Activated naive CD8-positive, alpha-beta T cell treated with anti-CD3 and anti-CD28 coated beads, Interleukin-2, amount 10 ng/mL, durations not matched to agents 7 days and 5 days (primary cell): ENCODE results near the gene CUX1. TPM values are rescaled to one million over a fixed set of nuclear protein-coding genes. Genes with fewer than 3 reads are reported as not detected.
"Not testable (repeated sequence)": the region's sequence is repeated elsewhere in the genome, so short reads cannot be mapped to it uniquely, and the experiment has no call there.

ENCODE experiments used
- ATAC-seq: fragments of 150-1000 bp; cut with Tn5 transposase; one replicate; pipeline ENCODE4 v1.10.0; 2021; ENCODE audit warnings: low read depth, moderate library complexity
- POLR2A ChIA-PET: fragments of 350-600 bp; sonication (Branson Sonifier 250); formaldehyde crosslinking; loops from one replicate; lab custom pipeline; 2021; ENCODE audit warnings: antibody characterized with exemption; lab: Charles Lee
- DNase-seq: peaks from one replicate; pipeline ENCODE4 v3.0.0; 2021
- H3K27ac Mint-ChIP-seq: one replicate; pipeline ENCODE4 v1.8.0; 2022; ENCODE audit warnings: mild to moderate bottlenecking, mixed read lengths
- H3K27me3 Mint-ChIP-seq: one replicate; pipeline ENCODE4 v1.8.0; 2022; ENCODE audit warnings: mild to moderate bottlenecking, moderate library complexity, mixed read lengths
- H3K36me3 Mint-ChIP-seq: one replicate; pipeline ENCODE4 v1.8.0; 2021; ENCODE audit warnings: mild to moderate bottlenecking, mixed read lengths
- H3K4me1 Mint-ChIP-seq: one replicate; pipeline ENCODE4 v1.8.0; 2021; ENCODE audit warnings: mixed read lengths
- H3K4me3 Mint-ChIP-seq: one replicate; pipeline ENCODE4 v1.8.0; 2022; ENCODE audit warnings: mild to moderate bottlenecking, moderate library complexity, mixed read lengths
- H3K9me3 Mint-ChIP-seq: one replicate; pipeline ENCODE4 v1.8.0; 2021; ENCODE audit warnings: mixed read lengths
- total RNA-seq, 2 experiments: library from RNA; stranded (reverse); gene quantifications; one replicate each; pipeline ENCODE4 v1.2.3, GENCODE V29; 2021

The CUX1 gene
- total RNA-seq, 2 experiments from 2014 or later, result 35.7 to 37.6 TPM

DNA sequence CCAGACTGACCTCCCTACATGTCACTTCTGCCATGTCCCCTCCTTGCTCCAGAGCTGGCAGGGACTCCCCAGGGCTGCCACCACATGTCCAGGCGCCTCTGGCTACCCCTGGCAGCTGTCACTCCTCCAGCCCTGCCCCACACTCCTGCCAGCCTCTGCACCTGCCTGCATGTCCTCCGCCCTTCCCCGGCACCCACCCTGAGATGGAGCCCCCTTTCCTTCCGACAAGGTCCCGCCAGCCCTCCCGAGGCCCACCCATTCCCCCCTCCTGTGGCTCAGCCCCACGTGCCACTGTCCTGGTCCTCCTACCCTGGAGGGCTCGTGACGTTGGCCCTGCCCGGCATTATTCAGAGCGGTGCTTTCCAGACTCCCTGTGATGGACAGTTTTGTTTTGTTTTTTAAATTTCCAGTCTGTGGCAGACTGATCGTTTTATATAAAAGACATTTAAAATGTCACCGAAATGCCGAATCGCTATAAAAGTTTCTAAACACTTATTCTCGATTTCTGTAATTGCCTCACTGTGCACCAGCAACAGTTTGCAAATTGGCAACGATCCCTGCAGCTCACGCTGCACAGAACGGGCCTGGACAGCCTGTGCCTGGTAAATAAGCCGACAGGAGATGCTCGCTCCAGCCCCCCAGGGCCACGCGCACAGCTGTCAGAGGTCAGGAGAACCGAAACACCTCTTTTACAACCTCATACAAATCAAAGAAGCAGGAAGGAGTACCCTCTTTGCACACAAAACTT lies 358.2 kb downstream of the CUX1 start:
- Mint-ChIP-seq H3K4me3 (no peak overlapping the region), H3K36me3 (no peaks in the 10 kb centered on the region), H3K27ac (no peak overlapping the region), H3K4me1 (no peaks in the 10 kb centered on the region), H3K27me3 (no peaks in the 10 kb centered on the region), H3K9me3 (no peaks in the 10 kb centered on the region)
- ATAC-seq, result no peak
- POLR2A ChIA-PET, result no interaction called here
- no peak for DNase-seq

DNA sequence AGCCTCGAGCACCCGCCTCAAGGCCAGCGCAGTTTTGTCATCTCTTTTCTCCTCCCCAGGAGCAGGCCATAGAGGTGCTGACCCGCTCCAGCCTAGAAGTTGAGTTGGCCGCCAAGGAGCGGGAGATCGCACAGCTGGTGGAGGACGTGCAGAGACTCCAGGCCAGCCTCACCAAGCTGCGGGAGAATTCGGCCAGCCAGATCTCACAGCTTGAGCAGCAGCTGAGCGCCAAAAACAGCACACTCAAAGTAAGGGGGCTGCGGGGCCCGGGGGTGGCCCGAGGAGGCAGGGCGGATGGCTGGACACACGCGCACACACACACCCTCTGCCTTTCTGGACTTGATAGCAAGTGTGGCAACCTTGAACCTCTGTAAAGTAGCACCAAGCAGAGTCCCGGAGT lies 361.0 kb downstream of the CUX1 start:
- H3K4me1 Mint-ChIP-seq, result no peaks in the 10 kb centered on the region
- H3K27me3 Mint-ChIP-seq, result no peaks in the 10 kb centered on the region
- H3K4me3 Mint-ChIP-seq, result no peak overlapping the region
- no peak for ATAC-seq
- no peak for DNase-seq
- no peaks in the 10 kb centered on the region for H3K9me3 Mint-ChIP-seq
- no peaks in the 10 kb centered on the region for H3K36me3 Mint-ChIP-seq
- H3K27ac Mint-ChIP-seq, result no peak overlapping the region
- POLR2A ChIA-PET, result no interaction called here

DNA sequence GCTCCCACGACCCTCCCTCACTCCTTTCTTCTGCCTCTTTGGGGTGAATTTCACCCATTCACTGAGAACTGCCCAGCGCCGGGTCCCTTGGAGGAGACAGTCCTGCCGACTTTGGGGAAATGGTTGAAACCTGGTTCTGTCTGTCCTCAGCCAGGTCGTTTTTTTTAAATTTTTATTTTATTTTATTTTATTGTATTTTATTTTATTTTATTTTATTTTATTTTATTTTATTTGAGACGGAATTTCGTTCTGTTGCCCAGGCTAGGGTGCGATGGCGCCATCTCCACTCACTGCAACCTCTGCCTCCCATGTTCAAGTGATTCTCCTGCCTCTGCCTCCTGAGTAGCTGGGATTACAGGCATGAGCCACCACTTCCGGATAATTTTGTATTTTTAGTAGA lies 363.3 kb downstream of the CUX1 start:
- Mint-ChIP-seq H3K36me3 (no peaks in the 10 kb centered on the region), H3K4me3 (no peak overlapping the region), H3K27ac (no peak overlapping the region), H3K9me3 (no peaks in the 10 kb centered on the region), H3K4me1 (no peaks in the 10 kb centered on the region), H3K27me3 (no peaks in the 10 kb centered on the region)
- ATAC-seq (no peak), DNase-seq (no peak)
- POLR2A ChIA-PET, result no interaction called here

DNA sequence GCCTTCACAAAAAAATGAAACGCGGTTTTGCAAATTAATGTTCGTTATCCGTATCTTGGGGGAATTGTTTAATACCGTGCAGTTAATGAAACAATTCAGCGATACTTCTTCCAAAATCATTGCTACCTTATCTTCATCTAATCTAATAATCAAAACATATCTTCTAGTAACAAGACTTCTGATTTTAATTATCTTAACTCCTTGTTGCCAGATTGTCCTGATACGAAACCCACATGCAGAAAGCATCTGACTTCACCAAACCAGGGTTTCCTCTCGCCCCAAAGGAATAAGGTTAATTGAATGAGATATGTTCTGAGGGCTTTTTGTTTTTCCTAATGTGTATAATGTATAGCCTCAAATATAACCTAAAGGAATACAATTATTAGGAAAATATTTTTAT lies 364.1 kb downstream of the CUX1 start:
- DNase-seq, result no peak
- H3K27ac Mint-ChIP-seq, result no peak overlapping the region
- no peak overlapping the region for H3K4me3 Mint-ChIP-seq
- H3K27me3 Mint-ChIP-seq, result no peaks in the 10 kb centered on the region
- no peak for ATAC-seq
- H3K36me3 Mint-ChIP-seq, result no peaks in the 10 kb centered on the region
- POLR2A ChIA-PET, result no interaction called here
- no peaks in the 10 kb centered on the region for H3K4me1 Mint-ChIP-seq
- H3K9me3 Mint-ChIP-seq, result no peaks in the 10 kb centered on the region

DNA sequence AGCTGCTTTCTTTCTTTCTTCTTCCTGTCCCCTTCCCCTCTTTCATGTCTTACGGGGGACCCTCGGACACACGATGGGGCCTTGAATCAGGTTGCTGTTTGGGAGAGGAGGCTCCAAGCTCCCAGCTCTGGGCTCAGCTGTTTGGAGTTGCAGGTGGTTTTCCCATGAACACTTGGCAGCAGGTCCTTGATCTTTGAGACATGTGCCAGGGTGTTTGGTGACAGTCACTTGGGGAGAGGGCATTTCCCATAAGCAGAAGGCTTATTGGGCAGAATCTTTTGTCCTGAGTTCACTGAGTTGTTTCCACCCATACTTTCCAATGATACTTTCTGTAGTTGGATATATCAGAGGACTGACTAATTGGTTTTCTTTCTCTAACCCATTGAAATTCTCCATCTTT lies 364.6 kb downstream of the CUX1 start:
- DNase-seq, result no peak
- Mint-ChIP-seq H3K9me3 (no peaks in the 10 kb centered on the region), H3K27me3 (no peaks in the 10 kb centered on the region), H3K4me3 (no peak overlapping the region), H3K36me3 (no peaks in the 10 kb centered on the region), H3K27ac (no peak overlapping the region), H3K4me1 (no peaks in the 10 kb centered on the region)
- POLR2A ChIA-PET, result no interaction called here
- no peak for ATAC-seq

DNA sequence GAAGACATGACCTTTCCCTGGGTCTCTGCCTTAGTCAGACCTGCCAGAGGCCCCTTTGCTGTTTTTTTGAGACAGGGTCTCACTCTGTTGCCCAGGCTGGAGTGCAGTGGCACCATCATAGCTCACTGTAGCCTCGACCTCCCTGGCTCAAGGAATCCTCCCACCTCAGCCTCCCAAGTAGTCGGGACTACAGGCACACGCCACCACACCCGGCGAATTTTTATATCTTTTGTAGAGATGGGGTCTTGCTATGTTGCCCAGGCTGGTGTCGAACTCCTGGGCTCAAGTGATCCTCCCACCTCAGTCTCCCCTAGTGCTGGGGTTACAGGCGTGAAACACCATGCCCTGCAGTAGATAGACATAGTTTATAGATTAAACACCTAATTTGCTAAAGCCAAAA lies 366.4 kb downstream of the CUX1 start:
- ATAC-seq, H3K4me1 Mint-ChIP-seq, H3K27ac Mint-ChIP-seq, H3K27me3 Mint-ChIP-seq, H3K4me3 Mint-ChIP-seq, DNase-seq, H3K9me3 Mint-ChIP-seq, H3K36me3 Mint-ChIP-seq, POLR2A ChIA-PET: not testable (repeated sequence)

DNA sequence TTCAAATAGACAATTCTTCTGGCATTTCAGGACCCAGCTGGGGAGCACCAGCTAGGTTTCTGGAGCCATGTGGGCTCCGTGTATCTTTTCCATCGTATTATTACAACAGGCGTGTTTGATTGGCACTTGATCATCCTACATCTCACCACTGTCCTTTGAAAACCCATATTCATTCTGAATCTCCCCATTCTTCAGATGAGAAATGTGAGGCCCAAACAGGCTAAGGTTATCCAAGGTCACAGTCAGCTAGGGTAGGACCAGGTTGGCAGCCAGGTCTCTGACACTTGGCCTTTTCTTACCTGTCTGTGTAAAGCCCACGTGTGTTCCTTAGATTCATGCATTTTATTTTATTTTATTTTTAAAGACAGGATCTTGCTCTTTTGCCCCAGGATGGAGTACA lies 366.9 kb downstream of the CUX1 start:
- peaks cover 1% of the 10 kb centered on the region for H3K4me1 Mint-ChIP-seq
- H3K27me3 Mint-ChIP-seq, result no peaks in the 10 kb centered on the region
- ATAC-seq, result no peak
- H3K9me3 Mint-ChIP-seq, result no peaks in the 10 kb centered on the region
- POLR2A ChIA-PET, result no interaction called here
- no peak overlapping the region for H3K4me3 Mint-ChIP-seq
- DNase-seq, result no peak
- no peak overlapping the region for H3K27ac Mint-ChIP-seq
- H3K36me3 Mint-ChIP-seq, result no peaks in the 10 kb centered on the region

DNA sequence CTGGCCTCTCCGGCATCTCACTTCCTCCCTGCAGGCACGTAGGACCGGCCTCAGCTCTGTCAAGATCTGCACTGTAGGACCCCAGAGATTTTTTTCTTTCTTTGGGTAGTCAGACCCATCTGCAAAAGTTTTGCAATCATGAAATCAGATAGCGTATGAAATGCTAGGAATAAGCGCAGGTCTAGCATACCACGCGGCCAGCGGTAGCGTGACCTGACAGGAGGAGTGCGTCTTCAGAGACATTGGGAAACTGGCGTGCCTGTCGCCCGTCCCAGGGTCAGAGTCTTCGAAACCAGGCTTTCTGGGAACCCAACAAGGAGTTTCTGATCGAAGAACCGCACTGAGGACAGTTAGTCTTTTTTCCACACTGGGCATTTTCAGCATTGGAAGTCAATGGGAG lies 368.4 kb downstream of the CUX1 start:
- Mint-ChIP-seq H3K4me1 (peaks cover 1% of the 10 kb centered on the region), H3K9me3 (no peaks in the 10 kb centered on the region), H3K4me3 (no peak overlapping the region), H3K27ac (no peak overlapping the region), H3K27me3 (no peaks in the 10 kb centered on the region), H3K36me3 (no peaks in the 10 kb centered on the region)
- no peak for ATAC-seq
- POLR2A ChIA-PET, result no interaction called here
- no peak for DNase-seq

DNA sequence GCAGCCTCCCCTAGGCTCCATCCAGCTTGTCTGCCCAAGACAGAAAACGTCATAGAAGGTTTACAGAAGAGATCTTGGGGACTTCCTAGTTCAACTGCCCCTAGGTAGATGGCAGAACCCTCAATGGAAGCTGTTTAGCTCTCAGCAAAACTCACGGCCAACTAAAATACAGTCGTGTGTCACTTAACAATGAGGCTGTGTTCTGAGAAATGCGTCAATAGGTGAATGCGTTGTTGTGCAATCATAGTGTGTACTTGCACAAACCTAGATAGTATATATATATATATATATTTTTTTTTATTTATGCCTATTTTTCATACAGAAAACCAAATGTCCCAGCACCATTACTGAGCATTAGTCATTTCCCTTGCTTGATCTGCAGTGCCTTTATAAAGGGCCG lies 368.9 kb downstream of the CUX1 start:
- no peaks in the 10 kb centered on the region for H3K9me3 Mint-ChIP-seq
- no peaks in the 10 kb centered on the region for H3K27me3 Mint-ChIP-seq
- H3K36me3 Mint-ChIP-seq, result no peaks in the 10 kb centered on the region
- H3K4me1 Mint-ChIP-seq, result peaks cover 1% of the 10 kb centered on the region
- no peak for ATAC-seq
- no peak overlapping the region for H3K4me3 Mint-ChIP-seq
- no peak overlapping the region for H3K27ac Mint-ChIP-seq
- DNase-seq, result no peak
- POLR2A ChIA-PET, result no interaction called here

DNA sequence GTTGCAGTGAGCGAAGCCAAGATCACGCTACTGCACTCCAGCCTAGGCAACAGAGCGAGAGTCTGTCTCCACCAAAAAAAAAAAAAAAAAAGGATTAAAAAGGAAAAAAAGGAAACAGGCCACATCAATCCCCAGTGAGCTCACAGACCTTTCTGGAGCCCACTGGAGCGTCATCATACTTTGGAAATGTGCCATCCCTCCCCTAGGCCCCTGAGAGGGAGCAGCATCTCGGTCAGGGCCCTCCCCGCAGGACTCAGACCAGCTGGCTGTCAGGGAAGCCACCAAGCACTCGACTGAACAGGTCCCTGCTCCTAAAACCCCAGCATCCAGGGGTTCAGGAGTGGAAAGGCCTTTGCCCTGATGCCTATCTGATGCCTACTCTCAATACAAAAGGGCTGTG lies 371.3 kb downstream of the CUX1 start:
- Mint-ChIP-seq H3K9me3 (no peaks in the 10 kb centered on the region), H3K27me3 (no peaks in the 10 kb centered on the region), H3K36me3 (no peaks in the 10 kb centered on the region), H3K4me3 (no peak overlapping the region), H3K4me1 (peaks cover 1% of the 10 kb centered on the region), H3K27ac (no peak overlapping the region)
- POLR2A ChIA-PET, result interaction anchor here (0.7 kb wide), 1 partner anchor 319 kb away, joined by 6 read pairs; no protein-coding TSS in a partner anchor
- no peak for DNase-seq
- no peak for ATAC-seq

DNA sequence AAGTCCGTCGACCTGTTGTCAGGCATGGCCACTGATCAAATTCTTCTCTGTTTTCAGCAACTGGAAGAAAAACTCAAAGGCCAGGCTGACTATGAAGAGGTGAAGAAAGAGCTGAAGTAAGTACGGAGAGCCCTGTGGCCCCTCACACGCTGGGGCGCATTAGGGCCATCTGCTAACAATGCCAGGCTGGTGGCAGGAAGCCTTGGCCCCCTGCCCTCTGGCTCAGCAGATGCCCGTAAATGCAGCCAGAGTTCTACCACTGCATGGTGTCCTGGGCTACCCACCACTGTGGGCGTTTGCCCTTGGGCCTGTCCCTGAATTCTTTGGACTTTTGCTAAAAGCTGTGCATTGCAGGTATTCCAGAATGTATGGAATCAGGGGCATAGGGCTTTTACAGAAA lies 372.3 kb downstream of the CUX1 start:
- no peaks in the 10 kb centered on the region for H3K36me3 Mint-ChIP-seq
- POLR2A ChIA-PET, result no interaction called here
- no peak for ATAC-seq
- H3K4me1 Mint-ChIP-seq, result peaks cover 1% of the 10 kb centered on the region
- H3K4me3 Mint-ChIP-seq, result no peak overlapping the region
- H3K27me3 Mint-ChIP-seq, result no peaks in the 10 kb centered on the region
- DNase-seq, result no peak
- H3K27ac Mint-ChIP-seq, result no peak overlapping the region
- H3K9me3 Mint-ChIP-seq, result no peaks in the 10 kb centered on the region

DNA sequence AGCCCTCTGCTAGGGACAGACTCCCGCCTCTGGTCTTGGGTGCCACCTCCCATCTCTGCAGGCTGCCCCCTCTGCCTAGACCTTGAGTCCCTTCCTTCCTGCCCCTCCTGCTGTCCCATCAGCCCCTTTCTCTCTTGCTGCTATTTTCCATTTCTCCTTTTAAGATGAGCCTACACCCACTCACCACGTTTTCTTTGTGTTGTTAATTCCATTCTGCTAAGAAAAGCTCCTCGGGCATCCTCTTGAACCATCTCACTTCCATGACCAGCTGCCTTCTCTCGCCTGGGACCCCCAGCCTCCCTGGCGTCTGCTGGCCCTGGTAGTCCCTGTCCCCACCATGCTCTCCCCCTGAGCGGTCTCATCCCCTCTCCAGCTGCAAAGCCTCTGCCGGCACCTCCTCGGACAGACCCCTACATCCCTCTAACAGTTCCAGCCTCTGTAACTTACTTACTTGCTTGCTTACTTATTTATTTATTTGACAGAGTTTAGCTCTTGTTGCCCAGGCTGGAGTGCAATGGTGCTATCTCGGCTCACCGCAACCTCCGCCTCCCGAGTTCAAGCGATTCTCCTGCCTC lies 373.4 kb downstream of the CUX1 start:
- Mint-ChIP-seq H3K36me3 (no peaks in the 10 kb centered on the region), H3K27ac (no peak overlapping the region), H3K4me1 (peaks cover 1% of the 10 kb centered on the region), H3K27me3 (no peaks in the 10 kb centered on the region), H3K9me3 (no peaks in the 10 kb centered on the region), H3K4me3 (no peak overlapping the region)
- no peak for ATAC-seq
- POLR2A ChIA-PET, result no interaction called here
- no peak for DNase-seq

DNA sequence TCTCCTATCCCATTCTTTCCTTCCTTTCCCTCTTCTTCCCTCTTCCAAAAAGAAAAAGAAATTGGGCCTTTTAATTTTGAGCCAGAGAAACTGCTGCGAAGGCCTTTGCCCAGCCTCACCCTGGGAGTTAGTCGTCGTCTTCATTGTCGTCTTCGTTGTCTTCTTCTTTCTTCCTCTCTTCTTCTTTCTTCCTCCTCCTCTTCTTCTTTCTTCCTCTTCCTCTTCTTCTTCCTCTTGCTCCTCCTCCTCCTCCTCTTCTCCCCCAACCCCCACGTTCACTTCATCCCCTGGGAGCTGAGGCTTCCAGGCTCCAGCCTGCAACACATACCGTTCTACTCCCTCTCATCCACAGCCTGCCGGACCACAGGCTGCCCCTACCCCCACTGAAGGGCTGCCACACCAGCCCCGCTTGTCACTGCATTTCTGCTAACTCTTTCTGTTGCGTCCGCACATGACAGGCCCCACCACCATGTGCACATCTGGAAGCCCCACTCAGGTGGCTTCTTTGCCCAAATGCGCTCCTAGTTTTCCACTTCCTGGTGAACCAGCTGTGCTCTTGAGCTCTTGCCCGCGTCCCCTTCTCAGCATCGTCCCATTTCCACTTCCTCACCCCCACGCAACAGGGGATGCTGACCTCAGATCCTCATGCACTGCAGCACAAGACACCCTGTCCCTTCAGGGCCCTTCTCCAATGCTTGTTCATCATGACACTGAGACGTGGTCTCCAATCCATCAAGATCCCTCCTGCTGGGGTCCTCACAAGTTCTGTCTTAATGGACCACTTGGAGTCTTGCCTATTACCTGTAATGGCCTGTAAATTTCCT lies 374.3 kb downstream of the CUX1 start:
- no peaks in the 10 kb centered on the region for H3K36me3 Mint-ChIP-seq
- POLR2A ChIA-PET, result no interaction called here
- DNase-seq (no peak), ATAC-seq (no peak)
- H3K4me3 Mint-ChIP-seq, result no peak overlapping the region
- H3K27me3 Mint-ChIP-seq, result no peaks in the 10 kb centered on the region
- H3K27ac Mint-ChIP-seq, result no peak overlapping the region
- H3K4me1 Mint-ChIP-seq, result peaks cover 1% of the 10 kb centered on the region
- no peaks in the 10 kb centered on the region for H3K9me3 Mint-ChIP-seq

DNA sequence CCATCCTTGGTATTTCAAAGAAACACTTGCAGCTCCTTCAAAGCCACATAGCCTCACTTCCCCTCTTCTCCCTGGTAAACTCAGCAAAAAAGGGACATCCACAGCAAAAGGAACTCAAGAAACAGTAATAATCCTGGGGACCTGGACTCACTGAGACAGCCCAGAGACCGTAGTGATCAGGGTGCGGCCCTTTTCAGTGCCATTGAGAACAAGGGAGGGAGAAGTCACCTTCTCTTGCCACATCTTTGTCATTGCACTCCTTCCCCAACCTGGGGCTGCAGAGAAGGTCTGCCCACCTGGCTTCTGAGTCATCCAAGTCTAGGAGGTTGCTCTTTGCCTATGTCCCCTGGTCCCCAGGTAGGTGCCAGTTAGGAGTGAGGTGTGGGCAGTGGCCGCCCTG lies 375.4 kb downstream of the CUX1 start:
- no peaks in the 10 kb centered on the region for H3K9me3 Mint-ChIP-seq
- H3K36me3 Mint-ChIP-seq, result no peaks in the 10 kb centered on the region
- no peak overlapping the region for H3K27ac Mint-ChIP-seq
- no peaks in the 10 kb centered on the region for H3K27me3 Mint-ChIP-seq
- H3K4me3 Mint-ChIP-seq, result no peak overlapping the region
- ATAC-seq (no peak), DNase-seq (no peak)
- POLR2A ChIA-PET, result no interaction called here
- H3K4me1 Mint-ChIP-seq, result peaks cover 1% of the 10 kb centered on the region
